Astrocyte (in vitro differentiated cells and primary cell): Measurements from ENCODE around the gene PGLYRP4. TPM values are rescaled to one million over a fixed set of nuclear protein-coding genes. Genes with fewer than 3 reads are reported as not detected.

ENCODE experiments used
- DNase-seq: peaks from one replicate; pipeline ENCODE4 v3.0.0-alpha.2; 2010; ENCODE audit warnings: low read depth
- FAIRE-seq: peaks from 2 replicates; lab custom pipeline; 2011; peaks lifted over from hg19 to GRCh38; lab: Jason Lieb, UNC
- H2AFZ ChIP-seq: 2 replicates; pipeline ENCODE4 v1.6.0; 2012; ENCODE audit warnings: low read depth, low read length, inconsistent platforms
- H3K27ac ChIP-seq: 2 replicates; pipeline ENCODE4 v1.5.1; 2011; ENCODE audit warnings: low read depth, low read length, inconsistent platforms
- H3K27me3 ChIP-seq: 2 replicates; pipeline ENCODE4 v1.6.0; 2011; ENCODE audit warnings: low read length, inconsistent platforms; ENCODE audit not compliant: insufficient read depth
- H3K36me3 ChIP-seq: 2 replicates; pipeline ENCODE4 v1.5.1; 2011; ENCODE audit warnings: low read length, inconsistent platforms; ENCODE audit not compliant: insufficient read depth
- H3K4me1 ChIP-seq: 2 replicates; pipeline ENCODE4 v1.5.1; 2011; ENCODE audit warnings: low read length, inconsistent platforms; ENCODE audit not compliant: insufficient read depth
- H3K4me2 ChIP-seq: 2 replicates; pipeline ENCODE4 v1.6.0; 2012; ENCODE audit warnings: low read length, inconsistent platforms
- H3K4me3 ChIP-seq: 2 replicates; pipeline ENCODE4 v1.5.1; 2011; ENCODE audit warnings: low read depth, mild to moderate bottlenecking, low read length, inconsistent platforms; ENCODE audit not compliant: insufficient read depth
- H3K79me2 ChIP-seq: 2 replicates; pipeline ENCODE4 v1.6.0; 2012; ENCODE audit warnings: mild to moderate bottlenecking, low read length, inconsistent platforms; ENCODE audit not compliant: insufficient read depth
- H3K9ac ChIP-seq: 2 replicates; pipeline ENCODE4 v1.6.0; 2012; ENCODE audit warnings: mild to moderate bottlenecking, low read length, inconsistent platforms
- H3K9me3 ChIP-seq: 2 replicates; pipeline ENCODE4 v1.5.1; 2012; ENCODE audit warnings: low read depth, mild to moderate bottlenecking, low read length, inconsistent platforms; ENCODE audit not compliant: insufficient read depth
- H4K20me1 ChIP-seq: 2 replicates; pipeline ENCODE4 v1.6.0; 2012; ENCODE audit warnings: low read length, inconsistent platforms; ENCODE audit not compliant: insufficient read depth
- H3K27ac Mint-ChIP-seq: one replicate; pipeline ENCODE4 v1.8.0; 2021; ENCODE audit warnings: mild to moderate bottlenecking, mixed read lengths; ENCODE audit not compliant: unreplicated experiment
- H3K27me3 Mint-ChIP-seq: one replicate; pipeline ENCODE4 v1.8.0; 2021; ENCODE audit warnings: low read depth, mixed read lengths; ENCODE audit not compliant: unreplicated experiment
- H3K36me3 Mint-ChIP-seq: one replicate; pipeline ENCODE4 v1.8.0; 2021; ENCODE audit warnings: low read depth, mixed read lengths; ENCODE audit not compliant: unreplicated experiment
- H3K4me1 Mint-ChIP-seq: one replicate; pipeline ENCODE4 v1.8.0; 2021; ENCODE audit warnings: low read depth, mixed read lengths; ENCODE audit not compliant: unreplicated experiment
- H3K4me3 Mint-ChIP-seq: one replicate; pipeline ENCODE4 v1.8.0; 2021; ENCODE audit warnings: mild to moderate bottlenecking, moderate library complexity, mixed read lengths; ENCODE audit not compliant: unreplicated experiment
- H3K9me3 Mint-ChIP-seq: one replicate; pipeline ENCODE4 v1.8.0; 2021; ENCODE audit warnings: mild to moderate bottlenecking, mixed read lengths; ENCODE audit not compliant: unreplicated experiment
- CTCF ChIP-seq: IDR thresholded peaks from 2 replicates; pipeline ENCODE4 v1.5.1; 2011; ENCODE audit warnings: low read depth, mild to moderate bottlenecking, inconsistent platforms, low read length, moderate library complexity; ENCODE audit not compliant: insufficient read depth
- EZH2 ChIP-seq: IDR thresholded peaks from 2 replicates; pipeline ENCODE4 v1.6.1; 2012; ENCODE audit warnings: mild to moderate bottlenecking, low read length, inconsistent platforms; ENCODE audit not compliant: insufficient read depth
- total RNA-seq: library from RNA; stranded (reverse); gene quantifications from 2 replicates; pipeline ENCODE4 v1.2.1, GENCODE V29; 2021

Gene PGLYRP4
- total RNA-seq, 1 donor from 2014 or later: not detected

GRCh38 chr1:153361480-153362109, 13.0 kb upstream of the PGLYRP4 start:
- Histone ChIP-seq H4K20me1 (no peaks in the 10 kb centered on the region), H3K4me3 (no peak overlapping the region), H3K36me3 (no peaks in the 10 kb centered on the region), H3K27ac (no peak overlapping the region), H3K27me3 (no peaks in the 10 kb centered on the region), H3K4me1 (no peaks in the 10 kb centered on the region), H3K4me2 (no peak overlapping the region), H3K9me3 (no peaks in the 10 kb centered on the region), H2AFZ (no peak overlapping the region), H3K79me2 (no peaks in the 10 kb centered on the region), H3K9ac (no peak overlapping the region)
- H3K36me3 Mint-ChIP-seq: peaks cover 3% of the 10 kb centered on the region
- no peaks in the 10 kb centered on the region for H3K4me1 Mint-ChIP-seq
- H3K4me3 Mint-ChIP-seq: no peak overlapping the region
- no peak overlapping the region for H3K27ac Mint-ChIP-seq
- peaks cover 65% of the 10 kb centered on the region for H3K27me3 Mint-ChIP-seq
- no peak for FAIRE-seq
- no peaks in the 10 kb centered on the region for H3K9me3 Mint-ChIP-seq
- TF ChIP-seq EZH2 (no peak), CTCF (no peak)
- no peak for DNase-seq

- Histone ChIP-seq H3K9ac (no peak overlapping the region), H3K27ac (no peak overlapping the region), H3K4me3 (no peak overlapping the region), H2AFZ (no peak overlapping the region), H3K4me1 (no peaks in the 10 kb centered on the region), H3K9me3 (no peaks in the 10 kb centered on the region), H3K27me3 (no peaks in the 10 kb centered on the region), H3K4me2 (no peak overlapping the region), H3K79me2 (no peaks in the 10 kb centered on the region), H4K20me1 (no peaks in the 10 kb centered on the region), H3K36me3 (no peaks in the 10 kb centered on the region)
- DNase-seq (no peak), FAIRE-seq (no peak)
- H3K4me3 Mint-ChIP-seq: no peak overlapping the region
- peaks cover 1% of the 10 kb centered on the region for H3K36me3 Mint-ChIP-seq
- H3K9me3 Mint-ChIP-seq: no peaks in the 10 kb centered on the region
- peaks cover 65% of the 10 kb centered on the region for H3K27me3 Mint-ChIP-seq
- TF ChIP-seq CTCF (no peak), EZH2 (no peak)
- H3K27ac Mint-ChIP-seq: no peak overlapping the region
- no peaks in the 10 kb centered on the region for H3K4me1 Mint-ChIP-seq
Observed at GRCh38 chr1:153360592-153361479, 12.2 kb upstream of the PGLYRP4 start.
